Neural progenitor cell (in vitro differentiated cells): ENCODE results near the gene NBDY. TPM values are rescaled to one million over a fixed set of nuclear protein-coding genes. Genes with fewer than 3 reads are reported as not detected.

Source experiments
- DNase-seq: peaks from one replicate; pipeline ENCODE4 v3.0.0-alpha.2; 2016; ENCODE audit warnings: low spot score
- H2AFZ ChIP-seq: fragments of 200-600 bp; sonication (generic); replicated peaks from 2 replicates; pipeline ENCODE4 v1.6.1; 2016; ENCODE audit warnings: antibody characterized with exemption
- H3F3A ChIP-seq: fragments of 200-600 bp; sonication (generic); 2 replicates; pipeline ENCODE4 v1.6.1; 2016; ENCODE audit warnings: antibody characterized with exemption, low read depth
- H3K27ac ChIP-seq: fragments of 200-600 bp; sonication (generic); 2 replicates; pipeline ENCODE4 v1.5.1; 2016; ENCODE audit warnings: mild to moderate bottlenecking
- H3K27me3 ChIP-seq: fragments of 200-600 bp; sonication (generic); 2 replicates; pipeline ENCODE4 v1.6.1; 2016; ENCODE audit warnings: mild to moderate bottlenecking, moderate library complexity
- H3K36me3 ChIP-seq: fragments of 200-600 bp; sonication (generic); 2 replicates; pipeline ENCODE4 v1.5.1; 2016
- H3K4me1 ChIP-seq: fragments of 200-600 bp; sonication (generic); 2 replicates; pipeline ENCODE4 v1.6.1; 2016; ENCODE audit warnings: mixed run types
- H3K4me2 ChIP-seq: fragments of 200-600 bp; sonication (generic); 2 replicates; pipeline ENCODE4 v1.6.1; 2016
- H3K4me3 ChIP-seq: fragments of 200-600 bp; sonication (generic); 2 replicates; pipeline ENCODE4 v1.5.1; 2016
- H3K79me2 ChIP-seq: fragments of 200-600 bp; sonication (generic); 2 replicates; pipeline ENCODE4 v1.6.1; 2016; ENCODE audit warnings: low read depth
- H3K9ac ChIP-seq: fragments of 200-600 bp; sonication (generic); 2 replicates; pipeline ENCODE4 v1.6.1; 2016
- H3K9me3 ChIP-seq: fragments of 200-600 bp; sonication (generic); 2 replicates; pipeline ENCODE4 v1.5.1; 2016; ENCODE audit warnings: low read depth
- H4K20me1 ChIP-seq: fragments of 200-600 bp; sonication (generic); 2 replicates; pipeline ENCODE4 v1.6.1; 2016; ENCODE audit warnings: low read depth
- H3K27ac Mint-ChIP-seq: 3 replicates; pipeline ENCODE4 v1.8.0; 2021; ENCODE audit warnings: mixed read lengths
- H3K27me3 Mint-ChIP-seq: 2 replicates; pipeline ENCODE4 v1.8.0; 2022; ENCODE audit warnings: low read depth, mild to moderate bottlenecking, inconsistent platforms, moderate library complexity, mixed read lengths; ENCODE audit not compliant: insufficient read depth
- H3K36me3 Mint-ChIP-seq: 3 replicates; pipeline ENCODE4 v1.8.0; 2021; ENCODE audit warnings: mixed read lengths
- H3K4me1 Mint-ChIP-seq: 3 replicates; pipeline ENCODE4 v1.8.0; 2021; ENCODE audit warnings: mixed read lengths
- H3K4me3 Mint-ChIP-seq: 3 replicates; pipeline ENCODE4 v1.8.0; 2021; ENCODE audit warnings: mild to moderate bottlenecking, moderate library complexity, mixed read lengths
- H3K9me3 Mint-ChIP-seq: 3 replicates; pipeline ENCODE4 v1.8.0; 2020; ENCODE audit warnings: mixed read lengths
- CTCF ChIP-seq: fragments of 200-600 bp; sonication (generic); IDR thresholded peaks from 2 replicates; pipeline ENCODE4 v1.5.1; 2017; ENCODE audit warnings: antibody characterized with exemption, mild to moderate bottlenecking
- EZH2 ChIP-seq: fragments of 200-600 bp; sonication (generic); IDR thresholded peaks from 2 replicates; pipeline ENCODE4 v1.6.1; 2017; ENCODE audit warnings: antibody characterized with exemption, mild to moderate bottlenecking, moderate library complexity
- EZH2phosphoT487 ChIP-seq: fragments of 200-600 bp; sonication (generic); IDR thresholded peaks from 2 replicates; pipeline ENCODE4 v1.6.1; 2017; ENCODE audit warnings: antibody characterized with exemption
- total RNA-seq: library from RNA; depleted of rRNA; stranded (reverse); fragments of >200 nt; gene quantifications from 2 replicates; pipeline ENCODE4 v1.2.3, GENCODE V29; 2015; ENCODE audit warnings: low replicate concordance

Gene NBDY
- total RNA-seq, 1 donor from 2014 or later: 12.2 TPM

- H2AFZ ChIP-seq: no peak overlapping the region
- no peaks in the 10 kb centered on the region for H3K36me3 ChIP-seq
- no peak for DNase-seq
These were observed 82.6 kb downstream of the NBDY start for GRCh38 chrX:56811599-56811998.

GRCh38 chrX:56812515-56813105 is 83.6 kb downstream of the NBDY start:
- Histone ChIP-seq H4K20me1 (no peaks in the 10 kb centered on the region), H3K27me3 (no peaks in the 10 kb centered on the region), H3K4me2 (no peak overlapping the region), H3K4me1 (no peaks in the 10 kb centered on the region), H3K27ac (no peak overlapping the region), H2AFZ (no peak overlapping the region), H3K4me3 (no peak overlapping the region), H3K9me3 (no peaks in the 10 kb centered on the region), H3K9ac (no peak overlapping the region), H3K36me3 (no peaks in the 10 kb centered on the region), H3K79me2 (peaks cover 28% of the 10 kb centered on the region), H3F3A (no peaks in the 10 kb centered on the region)
- DNase-seq: no peak
- H3K27me3 Mint-ChIP-seq: peaks cover 3% of the 10 kb centered on the region
- H3K27ac Mint-ChIP-seq: no peak overlapping the region
- TF ChIP-seq EZH2 (no peak), EZH2phosphoT487 (no peak), CTCF (no peak)
- H3K4me3 Mint-ChIP-seq: no peak overlapping the region
- H3K36me3 Mint-ChIP-seq: peaks cover 7% of the 10 kb centered on the region
- H3K4me1 Mint-ChIP-seq: no peaks in the 10 kb centered on the region
- H3K9me3 Mint-ChIP-seq: peaks cover 25% of the 10 kb centered on the region

More at GRCh38 chrX:56811599-56811998, 82.6 kb downstream of the NBDY start:
- TF ChIP-seq EZH2 (no peak), EZH2phosphoT487 (no peak), CTCF (no peak)
- no peak overlapping the region for H3K9ac ChIP-seq
- H3K27ac Mint-ChIP-seq: no peak overlapping the region
- peaks cover 37% of the 10 kb centered on the region for H3K79me2 ChIP-seq
- H4K20me1 ChIP-seq: no peaks in the 10 kb centered on the region
- H3K4me1 ChIP-seq: no peaks in the 10 kb centered on the region
- H3K4me3 ChIP-seq: no peak overlapping the region
- H3K27me3 ChIP-seq: no peaks in the 10 kb centered on the region
- H3K4me3 Mint-ChIP-seq: no peak overlapping the region
- no peak overlapping the region for H3K27ac ChIP-seq
- H3K4me1 Mint-ChIP-seq: no peaks in the 10 kb centered on the region
- H3K9me3 ChIP-seq: no peaks in the 10 kb centered on the region
- no peak overlapping the region for H3K4me2 ChIP-seq
- peaks cover 35% of the 10 kb centered on the region for H3K9me3 Mint-ChIP-seq
- H3F3A ChIP-seq: no peaks in the 10 kb centered on the region
- H3K36me3 Mint-ChIP-seq: peaks cover 7% of the 10 kb centered on the region
- peaks cover 3% of the 10 kb centered on the region for H3K27me3 Mint-ChIP-seq

- H3K36me3 ChIP-seq: no peaks in the 10 kb centered on the region
- no peaks in the 10 kb centered on the region for H3K27me3 ChIP-seq
- no peak overlapping the region for H3K4me3 ChIP-seq
- Mint-ChIP-seq H3K27me3 (peaks cover 3% of the 10 kb centered on the region), H3K36me3 (peaks cover 7% of the 10 kb centered on the region), H3K4me1 (no peaks in the 10 kb centered on the region), H3K9me3 (peaks cover 23% of the 10 kb centered on the region), H3K27ac (no peak overlapping the region), H3K4me3 (no peak overlapping the region)
- no peaks in the 10 kb centered on the region for H3F3A ChIP-seq
- no peak for TF ChIP-seq EZH2
- TF ChIP-seq CTCF: no peak
- TF ChIP-seq EZH2phosphoT487: no peak
- no peaks in the 10 kb centered on the region for H4K20me1 ChIP-seq
- no peak overlapping the region for H2AFZ ChIP-seq
- H3K9me3 ChIP-seq: no peaks in the 10 kb centered on the region
- H3K4me2 ChIP-seq: no peak overlapping the region
- H3K79me2 ChIP-seq: peaks cover 22% of the 10 kb centered on the region
- H3K9ac ChIP-seq: no peak overlapping the region
- DNase-seq: no peak
- no peak overlapping the region for H3K27ac ChIP-seq
- H3K4me1 ChIP-seq: no peaks in the 10 kb centered on the region
These were observed 84.3 kb downstream of the NBDY start for GRCh38 chrX:56813318-56813837.
